COLO829 (cell line): ENCODE results near the gene CFAP77.
A peak's percentile ranks its signal among the peaks of the same experiment; 100 is the strongest.
"Not testable (repeated sequence)": the region's sequence is repeated elsewhere in the genome, so short reads cannot be mapped to it uniquely, and the experiment has no call there.

Experiments used
- DNase-seq: peaks from one replicate; pipeline ENCODE4 v3.0.0; 2012; ENCODE audit warnings: low spot score

CFAP77 gene

DNA sequence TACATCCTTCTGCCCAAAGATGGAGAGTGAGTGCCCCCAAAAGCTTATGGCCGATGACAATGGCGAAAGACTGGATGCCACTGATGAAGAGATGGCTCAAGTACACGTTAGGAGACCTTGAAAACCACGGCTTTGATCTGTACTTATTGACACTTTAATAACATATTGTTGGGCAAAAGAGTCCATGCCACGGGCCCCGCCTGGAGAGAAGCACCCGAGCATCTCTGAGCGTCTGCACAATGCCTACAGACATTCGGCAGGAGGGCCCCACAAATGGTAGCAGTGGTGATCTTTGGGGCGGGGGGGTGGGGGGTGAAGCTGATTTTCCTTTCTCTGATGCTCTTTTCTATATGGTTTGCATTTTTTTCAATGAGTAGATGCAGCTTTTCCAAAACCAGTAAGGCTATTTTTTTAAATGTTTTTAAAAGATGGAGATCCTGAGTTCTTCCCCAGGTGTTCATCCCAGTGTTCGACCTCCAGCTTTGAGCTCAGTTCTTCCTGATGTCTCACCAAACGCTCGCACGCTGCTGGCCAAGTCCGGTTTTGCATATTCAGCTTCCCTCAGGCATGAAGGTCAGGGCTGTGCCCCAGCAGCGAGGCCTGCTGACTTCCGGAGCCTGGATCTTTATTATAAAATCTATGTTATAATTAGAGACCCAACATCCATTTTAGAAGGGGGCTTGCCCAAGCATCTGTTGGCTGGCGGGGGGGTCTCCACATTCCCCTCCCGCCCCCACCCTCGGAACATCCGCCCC, 138.1 kb downstream of the CFAP77 start:
- DNase-seq: no peak

DNA sequence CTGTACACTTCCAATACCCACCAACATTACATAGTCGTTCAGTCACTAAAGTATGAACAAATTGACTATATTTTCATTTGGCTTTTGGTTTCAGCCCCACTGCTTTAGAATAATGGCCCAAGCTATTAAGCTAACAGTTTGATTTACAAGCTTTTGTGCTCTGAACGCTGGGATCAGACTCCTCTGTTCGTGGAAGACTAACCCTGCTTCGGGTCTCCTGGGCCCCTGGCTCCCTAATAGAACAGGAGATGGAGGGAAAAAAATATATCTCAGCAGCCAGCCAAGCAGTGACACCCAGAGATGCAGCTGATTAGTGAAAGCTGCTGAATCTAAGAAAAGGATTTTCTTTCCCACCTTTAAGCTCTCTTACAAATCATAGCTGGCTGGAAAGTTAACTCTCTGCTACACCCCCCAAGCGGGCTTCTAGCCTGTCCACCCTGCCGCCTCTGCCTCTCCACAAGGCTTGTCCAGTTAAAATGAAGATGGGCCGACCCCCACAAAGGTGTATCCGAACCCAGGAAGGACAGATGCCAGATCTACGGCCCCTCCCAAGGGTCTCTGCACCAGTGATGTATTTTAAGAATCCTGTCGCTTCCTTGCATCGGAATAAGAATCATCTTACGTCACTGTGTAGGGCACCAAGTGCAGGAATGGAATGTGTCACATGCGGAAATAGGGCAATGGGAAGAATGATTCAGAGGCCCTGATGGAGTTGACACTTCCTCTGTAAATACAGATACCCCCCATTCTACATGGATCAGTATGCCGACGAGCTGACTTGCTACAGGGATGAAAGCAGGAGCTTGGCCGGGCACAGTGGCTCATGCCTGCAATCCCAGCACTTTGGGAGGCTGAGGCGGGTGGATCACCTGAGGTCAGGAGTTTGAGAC, 139.0 kb downstream of the CFAP77 start:
- DNase-seq: no peak

DNA sequence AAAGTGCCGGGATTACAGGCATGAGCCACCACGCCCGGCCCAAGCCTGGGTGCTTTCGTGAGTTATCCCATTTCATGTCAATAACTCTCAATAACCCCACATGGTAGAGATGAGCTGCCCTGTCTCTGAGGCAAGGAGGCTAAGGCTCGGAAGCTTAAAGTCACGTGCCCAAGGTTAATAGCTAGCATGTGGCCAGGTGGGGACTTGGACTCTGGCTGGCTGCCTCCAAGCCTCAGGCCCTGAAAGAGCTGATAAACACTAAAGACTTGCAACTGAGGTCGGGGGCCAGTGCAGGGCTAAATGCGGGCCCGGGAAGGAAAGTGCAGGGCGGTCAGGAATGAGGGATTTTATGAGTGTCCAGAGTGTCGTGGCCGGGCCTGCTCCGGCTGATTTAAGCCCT, 141.5 kb downstream of the CFAP77 start:
- DNase-seq: no peak

DNA sequence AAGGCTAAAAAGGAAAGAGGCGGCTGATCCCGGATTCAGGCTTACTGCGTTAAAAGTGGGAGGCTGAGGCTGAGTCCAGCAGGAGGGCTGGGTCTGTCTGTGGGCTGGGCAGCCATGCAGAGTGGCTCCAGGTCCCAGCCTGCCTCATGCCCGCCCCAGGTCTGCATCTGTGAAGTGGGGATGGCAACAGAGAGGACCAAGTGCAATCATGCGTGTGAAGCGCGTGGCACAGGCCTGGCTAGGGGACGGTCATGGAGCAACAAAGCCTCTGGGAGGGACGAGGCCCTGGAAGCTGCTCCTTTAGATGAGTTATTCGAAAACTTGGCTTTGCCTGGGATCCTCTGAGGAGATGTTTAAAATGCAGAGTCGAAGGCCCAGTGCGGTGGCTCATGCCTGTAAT, 142.0 kb downstream of the CFAP77 start:
- DNase-seq: no peak

DNA sequence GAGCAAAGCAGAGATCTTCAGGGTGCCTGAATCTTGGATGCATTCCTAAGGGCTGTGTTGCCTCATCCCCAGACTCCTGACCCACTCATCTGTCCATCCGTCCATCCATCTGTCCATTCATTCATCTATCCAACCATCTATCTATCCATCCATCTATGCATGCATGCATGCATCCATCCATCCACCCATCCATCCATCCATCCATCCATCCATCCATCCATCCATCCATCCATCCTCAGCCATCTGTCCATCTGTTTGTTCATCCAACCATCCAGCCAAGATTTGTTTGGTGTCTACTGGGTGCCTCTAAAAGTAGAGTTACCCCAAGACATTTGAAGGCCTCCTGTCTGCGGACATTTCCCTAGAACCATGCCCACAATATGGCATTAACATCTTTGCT, 144.7 kb downstream of the CFAP77 start:
- DNase-seq: no peak

DNA sequence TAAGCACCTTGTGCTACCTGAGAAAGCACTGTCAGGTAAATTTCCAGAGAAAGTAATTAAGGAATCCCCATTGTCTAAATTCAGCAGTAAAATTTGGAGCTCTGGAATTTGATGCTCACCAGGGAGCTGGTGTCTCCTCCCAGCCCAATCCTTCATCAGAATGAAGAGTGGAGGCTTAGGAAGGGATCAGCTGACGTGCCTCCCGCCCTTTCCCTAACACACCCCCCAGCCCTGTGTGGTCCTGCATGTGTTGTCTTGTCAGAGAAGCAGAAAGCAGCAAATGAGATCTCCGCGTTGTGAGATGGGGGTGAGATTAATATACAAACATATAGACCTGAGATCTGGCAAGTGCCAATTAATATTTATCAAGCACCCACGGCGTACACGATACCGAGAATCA, 145.5 kb downstream of the CFAP77 start:
- no peak for DNase-seq

DNA sequence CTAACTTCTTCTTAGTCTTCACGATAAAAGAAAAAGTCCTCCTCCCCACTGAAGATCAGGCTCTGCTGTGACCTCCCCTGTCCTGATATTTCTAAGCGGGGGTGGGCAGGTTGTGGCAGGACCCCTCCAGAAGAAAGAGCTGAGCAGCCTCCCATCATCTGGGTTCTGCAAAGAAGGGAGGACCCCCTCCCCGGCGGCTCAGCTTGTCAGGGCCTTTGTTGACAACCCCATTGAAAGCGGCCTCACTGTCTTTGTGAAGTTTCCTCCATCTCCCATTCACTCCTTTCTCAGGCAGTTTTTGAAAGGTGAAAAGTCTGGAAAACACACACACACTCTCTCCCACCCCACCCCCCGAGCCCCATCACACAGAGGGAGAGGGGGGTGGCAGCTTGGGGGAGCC, 146.2 kb downstream of the CFAP77 start:
- no peak for DNase-seq

DNA sequence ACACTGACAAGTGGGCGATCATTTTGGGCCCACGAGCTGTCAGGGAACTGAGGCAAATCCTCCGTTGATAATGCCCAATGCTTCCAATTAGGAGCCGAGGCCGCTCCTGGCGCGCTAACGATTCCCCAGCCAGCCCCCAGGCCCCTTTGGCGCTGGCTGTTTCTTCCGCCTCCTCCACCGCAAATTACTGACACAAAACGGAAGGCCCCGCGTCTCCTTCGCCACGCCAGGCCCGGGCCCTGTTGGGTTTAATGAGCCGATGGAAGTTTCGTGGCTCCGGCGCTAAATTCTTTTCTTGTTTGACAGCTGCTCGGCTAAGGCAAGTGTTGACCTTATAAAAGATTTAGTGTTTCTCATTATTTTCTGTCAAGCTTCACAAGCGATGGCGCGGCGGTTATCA, 146.7 kb downstream of the CFAP77 start:
- no peak for DNase-seq

DNA sequence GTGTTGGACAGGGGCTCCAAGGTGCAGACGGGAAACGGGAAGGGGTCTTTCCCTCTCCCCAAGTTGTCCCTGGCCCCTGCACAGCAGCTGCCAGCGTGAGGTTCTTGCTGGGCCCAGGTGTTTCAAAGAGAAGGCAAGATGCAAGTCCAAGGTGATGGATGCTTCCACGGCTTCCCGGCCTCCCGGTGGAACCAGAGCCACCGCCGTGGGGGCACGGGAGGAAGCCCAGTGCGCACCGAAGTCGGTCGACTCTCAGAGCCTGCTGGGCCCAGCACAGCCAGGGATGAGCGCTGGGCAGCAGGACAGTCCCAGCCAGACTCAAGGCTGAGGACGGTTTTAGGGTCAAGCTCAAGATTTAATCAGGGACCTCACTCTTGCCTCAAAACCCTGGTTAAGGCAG, 147.1 kb downstream of the CFAP77 start:
- DNase-seq: no peak

DNA sequence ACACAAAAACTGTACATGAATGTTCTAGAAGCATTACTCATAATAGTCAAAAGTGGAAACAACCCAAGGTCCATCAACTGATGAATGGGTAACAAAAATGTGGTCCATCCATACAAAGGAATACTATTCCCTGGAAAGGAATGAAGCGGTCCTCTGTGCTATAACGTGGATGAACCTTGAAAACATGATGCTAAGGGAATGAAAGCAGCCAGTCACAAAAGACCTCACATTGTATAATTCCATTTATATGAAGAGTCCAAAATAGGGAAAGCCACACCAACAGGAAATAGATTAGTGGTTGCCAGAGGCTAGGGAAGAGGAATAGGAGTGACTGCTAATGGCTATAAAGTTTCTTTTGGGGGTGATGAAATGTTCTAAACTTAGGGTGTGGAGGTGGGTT, 149.7 kb downstream of the CFAP77 start:
- peak; percentile 60 for DNase-seq

DNA sequence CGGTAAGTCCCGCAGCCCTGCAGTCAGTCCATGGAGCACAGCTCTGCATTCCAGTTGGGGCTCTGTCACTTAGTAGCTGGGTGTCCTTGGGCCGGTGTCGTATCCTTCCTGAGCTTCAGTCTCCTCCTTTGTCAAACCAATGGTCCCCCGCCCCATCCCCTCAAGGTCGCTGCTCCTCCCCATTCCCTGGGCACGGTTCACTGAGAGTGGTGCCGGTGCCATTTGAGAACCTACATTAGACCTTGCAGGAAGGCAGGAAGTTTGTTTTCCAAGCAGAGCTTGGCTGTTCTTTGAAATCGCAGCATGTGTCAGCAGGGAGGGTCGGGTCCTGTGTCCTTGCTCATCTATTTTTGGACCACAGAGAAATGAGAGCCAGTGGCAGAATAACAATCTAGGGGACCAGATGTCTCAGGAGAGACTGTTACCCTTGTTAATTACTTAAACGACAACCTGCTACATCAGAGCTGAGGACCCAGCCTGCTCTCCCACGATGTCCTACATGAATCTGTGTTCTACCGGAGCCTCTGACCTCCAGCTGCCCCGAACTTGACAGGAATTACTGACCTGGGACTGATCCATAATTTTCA, 150.7 kb downstream of the CFAP77 start:
- DNase-seq: no peak

DNA sequence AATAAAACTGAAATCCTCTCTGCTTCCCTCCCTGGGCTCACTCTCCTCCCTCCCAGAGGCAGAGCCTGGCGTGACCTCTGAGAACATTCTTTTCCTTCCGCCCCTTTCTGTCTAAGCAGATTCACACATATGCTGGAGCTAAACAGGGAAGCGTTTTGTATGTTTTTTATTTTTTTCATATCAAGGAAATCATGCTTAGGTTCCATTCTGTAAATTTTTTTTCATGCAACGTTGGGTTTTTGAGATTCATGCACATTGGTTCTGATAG, 152.2 kb downstream of the CFAP77 start:
- no peak for DNase-seq

DNA sequence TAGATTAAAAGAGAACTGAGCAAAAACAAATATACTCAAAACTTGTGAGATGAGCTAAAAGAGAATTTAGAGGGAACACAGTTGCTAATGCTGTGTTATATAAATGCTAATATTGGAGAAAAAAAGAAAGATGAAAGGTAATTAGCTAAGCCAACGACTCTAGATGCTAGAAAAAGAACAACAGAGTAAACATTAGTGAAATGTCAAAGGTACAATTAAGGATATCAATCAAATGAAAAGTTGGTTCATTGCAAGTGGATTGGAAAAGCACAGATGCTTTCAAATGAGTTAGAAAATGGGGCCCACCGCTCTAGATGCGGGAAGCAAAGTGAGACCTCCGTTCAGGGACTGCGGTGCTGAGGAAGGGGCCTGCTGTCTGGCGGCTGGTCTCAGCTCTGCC, 154.5 kb downstream of the CFAP77 start:
- DNase-seq: no peak

DNA sequence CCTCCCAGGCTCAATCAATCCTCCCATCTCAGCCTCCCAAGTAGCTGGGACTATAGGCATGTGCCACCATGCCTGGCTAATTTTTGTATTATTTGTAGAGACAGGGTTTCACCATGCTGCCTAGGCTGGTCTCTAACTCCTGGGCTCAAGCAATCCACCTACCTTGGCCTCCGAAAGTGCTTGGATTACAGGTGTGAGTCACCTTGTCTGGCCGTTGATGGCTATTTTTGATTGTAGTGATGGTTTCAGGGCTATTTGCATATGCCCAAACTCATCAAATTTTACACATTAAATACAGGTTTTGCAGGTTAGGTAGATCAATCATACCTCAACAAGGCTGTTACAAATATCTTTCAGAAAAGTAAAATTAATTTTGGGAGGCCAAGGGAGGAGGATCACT, 158.8 kb downstream of the CFAP77 start:
- not testable (repeated sequence) for DNase-seq

DNA sequence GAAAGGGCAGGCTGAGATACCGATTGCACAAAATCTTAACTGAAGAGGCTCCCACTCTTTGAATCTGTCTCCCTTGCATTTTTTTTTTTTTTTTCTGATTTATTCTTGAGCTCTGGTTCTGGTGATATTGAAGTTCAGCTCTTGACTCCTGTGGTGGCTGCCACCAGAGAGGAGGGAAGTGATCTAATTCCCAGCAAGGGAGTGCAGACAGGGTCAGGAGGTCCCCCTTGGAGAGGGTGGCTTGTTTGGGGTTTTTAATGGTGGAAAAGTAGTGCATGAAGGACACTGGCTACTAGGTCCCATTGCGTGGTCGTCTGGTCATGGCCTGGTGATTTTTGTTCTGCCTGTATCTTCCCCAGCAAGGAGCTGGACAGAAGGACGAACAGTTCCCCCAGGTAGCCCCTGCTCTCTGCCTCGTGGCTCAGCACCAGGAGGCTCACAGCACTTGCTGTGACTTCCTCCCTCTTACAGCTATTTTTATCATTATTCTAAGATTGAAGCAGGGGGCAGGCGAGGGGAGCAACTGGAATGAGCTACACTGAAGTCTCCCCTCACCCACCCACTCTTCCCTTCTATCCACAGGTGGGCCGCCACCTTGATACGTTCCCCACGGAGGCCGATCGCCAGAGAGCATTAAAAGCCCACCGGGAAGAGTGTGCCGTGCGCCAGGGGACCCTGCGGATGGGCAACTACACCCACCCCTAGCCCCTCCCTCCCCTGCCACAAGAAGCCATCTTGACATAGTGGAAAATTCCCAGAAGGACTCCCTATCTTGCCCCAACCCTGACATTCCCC, 162.0 kb downstream of the CFAP77 start:
- no peak for DNase-seq

DNA sequence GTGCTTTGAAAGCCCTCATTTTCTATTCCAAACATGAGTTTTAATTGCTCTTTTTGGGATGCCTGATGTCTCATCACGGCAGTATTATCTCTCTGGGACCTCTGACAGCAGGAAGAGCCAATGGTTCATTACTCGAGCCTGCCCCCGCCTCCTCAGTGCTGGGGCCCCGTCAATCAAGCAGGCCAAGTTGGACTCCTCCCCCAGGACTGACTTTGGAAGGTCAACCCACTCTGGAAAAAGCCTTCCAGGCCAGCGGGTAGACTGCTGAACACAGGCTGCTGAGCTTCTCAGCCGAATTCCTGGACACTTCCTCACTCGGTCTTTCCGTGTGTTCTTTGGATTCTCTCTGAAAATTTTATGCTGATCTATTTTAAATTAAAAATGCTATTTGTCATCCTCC, 162.9 kb downstream of the CFAP77 start:
- DNase-seq: peak; percentile 77

DNA sequence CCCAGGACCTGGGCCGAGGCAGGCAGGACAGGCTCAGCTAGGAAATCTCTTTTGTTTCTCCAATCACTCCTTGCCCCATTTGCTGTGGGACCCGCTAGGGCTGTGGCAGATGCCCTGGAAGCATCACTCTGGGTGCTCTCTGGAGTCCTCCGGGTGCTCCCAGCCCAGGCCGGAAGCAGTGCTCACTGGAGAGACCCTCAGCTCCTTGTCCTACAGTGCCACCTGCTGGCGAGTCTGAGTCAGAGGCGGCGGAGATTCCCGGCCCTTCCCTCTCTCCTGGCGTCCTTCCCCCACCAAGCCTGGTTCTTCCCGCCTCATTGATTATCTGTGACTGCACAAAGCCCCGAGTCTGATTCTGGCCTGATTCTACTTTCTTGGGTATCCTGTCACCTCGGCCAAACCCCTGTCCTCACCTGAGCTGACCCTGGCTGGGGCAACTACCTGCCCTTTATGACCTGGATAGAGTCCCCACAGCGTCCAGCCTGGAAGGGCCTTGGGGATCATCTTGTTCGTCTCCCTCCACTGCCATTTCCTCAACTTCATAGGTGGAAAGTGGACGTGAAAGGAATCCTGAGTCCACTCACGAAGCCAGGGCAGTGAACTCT, 165.1 kb downstream of the CFAP77 start:
- DNase-seq: peak; percentile 87

DNA sequence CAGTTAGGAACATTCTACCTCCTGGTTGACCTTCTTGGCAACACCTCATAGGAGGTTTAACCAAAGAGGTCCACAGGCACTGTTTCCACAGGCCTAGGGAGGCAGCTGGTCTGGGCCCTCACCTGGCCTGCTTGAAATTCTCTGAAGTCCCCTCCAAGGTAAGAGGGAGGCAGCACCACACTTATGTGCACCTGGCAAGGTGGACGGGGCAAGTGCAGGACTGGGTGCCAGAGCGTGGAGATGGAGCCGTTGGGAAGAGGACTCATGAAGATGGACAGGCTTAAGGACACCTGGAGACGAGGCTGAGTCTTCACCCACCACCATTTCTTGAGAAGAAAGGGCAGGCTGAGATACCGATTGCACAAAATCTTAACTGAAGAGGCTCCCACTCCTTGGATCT, 165.8 kb downstream of the CFAP77 start:
- DNase-seq: no peak

DNA sequence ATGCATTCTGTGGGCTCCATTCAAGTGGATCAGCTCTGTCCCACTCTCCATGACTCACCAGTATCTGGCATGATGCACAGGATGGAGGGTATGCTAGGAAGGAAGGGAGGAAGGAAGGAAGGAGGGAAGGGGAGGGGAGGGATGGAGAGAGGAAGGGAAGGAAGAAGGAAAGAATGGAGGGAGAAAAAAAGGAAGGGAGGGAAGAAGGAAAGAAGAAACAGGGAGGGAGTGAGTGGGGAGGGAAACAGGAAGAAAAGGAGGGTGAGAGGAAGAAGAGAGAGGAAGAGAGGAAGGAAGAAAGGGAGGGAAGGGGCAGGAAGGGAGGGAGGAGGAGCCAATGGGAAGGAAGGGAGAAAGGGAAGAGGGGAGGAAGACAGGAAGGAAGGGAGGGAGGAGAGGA, 167.1 kb downstream of the CFAP77 start:
- no peak for DNase-seq

DNA sequence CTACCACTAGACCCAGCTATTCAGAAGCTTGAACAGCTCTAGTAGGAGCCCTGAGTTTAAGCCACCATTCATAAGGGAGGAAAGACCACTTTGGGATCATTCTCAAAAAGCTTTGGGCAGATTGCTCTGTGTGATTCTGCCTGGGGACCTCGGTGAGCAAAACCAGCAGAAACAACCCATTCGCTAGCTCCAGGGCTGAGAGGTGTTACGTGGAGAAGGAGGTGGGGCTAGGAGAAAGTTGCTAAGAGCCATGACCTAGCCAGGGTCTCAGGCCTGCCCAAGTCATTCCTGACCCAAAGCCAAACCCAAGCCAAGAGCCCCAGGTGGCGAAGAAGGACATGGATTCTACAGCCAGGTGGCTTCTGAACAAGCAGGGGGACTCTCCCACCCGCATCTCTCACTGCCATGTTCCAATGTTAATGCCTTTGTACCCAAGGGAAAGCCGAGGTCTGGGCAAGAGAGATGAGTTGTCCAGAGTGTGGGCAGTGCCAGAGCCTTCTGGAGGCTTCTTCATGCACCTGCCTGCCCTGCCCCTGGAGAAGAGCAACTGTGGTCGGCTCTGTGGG, 168.4 kb downstream of the CFAP77 start:
- DNase-seq: no peak

DNA sequence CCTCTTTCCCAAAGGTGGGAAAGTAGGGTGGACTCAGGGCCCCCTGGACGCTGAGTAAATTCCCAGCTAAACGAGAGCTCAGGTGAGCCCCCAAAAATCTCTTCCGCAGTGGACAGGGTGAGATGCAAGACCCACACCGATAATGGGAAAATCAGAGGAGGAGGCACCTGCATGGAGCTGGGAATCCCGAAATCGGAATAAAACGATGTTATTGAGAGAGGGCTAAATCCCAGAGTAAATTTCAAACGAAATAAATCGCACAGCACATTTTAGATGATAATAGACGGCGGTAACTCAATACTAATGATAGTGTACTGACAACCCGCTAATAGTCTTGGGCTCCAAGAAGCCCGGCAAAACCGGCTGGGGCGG, 169.4 kb downstream of the CFAP77 start:
- DNase-seq: no peak

DNA sequence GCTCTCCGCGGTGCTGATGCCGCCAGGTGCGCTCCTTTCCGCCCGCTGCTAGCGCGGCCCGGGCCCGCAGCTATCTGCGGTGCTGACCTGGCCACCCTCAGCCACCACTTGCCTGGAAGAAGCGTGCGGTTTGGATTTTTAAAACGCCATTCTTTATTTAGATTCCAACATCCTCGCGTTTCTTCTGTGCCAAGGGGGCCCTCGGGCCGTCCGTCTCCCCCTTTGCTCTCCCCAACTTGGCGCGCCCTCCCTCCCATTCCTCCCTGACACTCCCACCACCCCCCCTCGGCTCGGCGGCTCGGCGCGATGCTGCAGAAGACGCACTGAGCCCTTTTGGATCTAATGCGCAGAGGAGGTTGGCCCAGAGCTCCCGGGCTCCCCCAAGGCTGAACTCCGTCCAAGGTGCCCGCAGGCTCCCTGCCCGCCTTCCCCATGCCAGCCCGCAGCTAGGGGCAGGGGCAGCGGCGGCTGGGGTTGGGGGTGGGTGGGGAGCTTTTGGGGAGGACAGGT, 172.3 kb downstream of the CFAP77 start, which contains the start of gene BARHL1:
Gene BARHL1 (plus strand): TSS at position 331 of the 510 bp plus-strand sequence. CDS start 192 bp downstream, outside the sequence.
- DNase-seq: no peak
